NK-92 treated with Interleukin-12 subunit alpha and Interleukin-12 subunit beta, amount 100 ng/mL, for 24 hours (cell line): ENCODE results near the gene SMAD7.

Experiments used
- DNase-seq: peaks from one replicate; lab custom pipeline; 2025; lab: John Stamatoyannopoulos, UW

Gene SMAD7

DNA sequence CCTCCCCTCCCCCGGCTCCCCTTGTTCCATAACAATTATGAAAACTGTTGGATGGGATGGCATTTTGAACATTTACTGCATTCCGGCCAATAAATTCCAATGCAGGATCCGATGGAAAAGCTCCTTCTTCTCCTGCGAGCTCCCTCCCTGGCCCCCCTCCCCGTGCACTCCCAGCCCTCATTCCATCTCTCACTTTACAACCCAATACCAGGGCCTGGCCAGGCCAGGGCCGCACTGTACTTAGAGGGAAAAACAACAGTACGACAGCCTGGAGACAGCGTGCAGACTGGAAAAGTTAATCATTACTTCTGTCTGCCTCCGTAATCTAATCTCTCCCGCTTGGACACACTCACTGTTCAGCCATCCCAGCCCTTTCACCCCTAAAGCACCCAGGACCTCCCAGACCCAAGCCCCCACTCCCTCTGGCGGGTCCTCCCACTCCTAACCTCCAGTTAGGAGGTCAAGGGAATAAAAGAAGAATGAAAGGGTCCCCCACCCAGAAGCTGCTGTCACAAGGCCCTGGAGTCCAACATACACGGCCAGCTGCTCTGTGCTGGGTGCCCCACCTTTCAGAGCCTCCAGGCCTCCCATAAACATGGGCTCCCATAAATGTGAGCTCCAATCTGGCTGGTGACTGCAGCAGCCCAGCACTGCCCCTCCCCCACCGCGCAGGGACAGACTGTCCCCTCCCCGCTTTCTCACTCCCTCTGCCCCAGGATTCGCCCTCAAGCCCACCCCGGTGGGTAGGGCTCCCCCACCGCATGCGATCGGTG lies 20.6 kb downstream of the SMAD7 start:
- no peak for DNase-seq

DNA sequence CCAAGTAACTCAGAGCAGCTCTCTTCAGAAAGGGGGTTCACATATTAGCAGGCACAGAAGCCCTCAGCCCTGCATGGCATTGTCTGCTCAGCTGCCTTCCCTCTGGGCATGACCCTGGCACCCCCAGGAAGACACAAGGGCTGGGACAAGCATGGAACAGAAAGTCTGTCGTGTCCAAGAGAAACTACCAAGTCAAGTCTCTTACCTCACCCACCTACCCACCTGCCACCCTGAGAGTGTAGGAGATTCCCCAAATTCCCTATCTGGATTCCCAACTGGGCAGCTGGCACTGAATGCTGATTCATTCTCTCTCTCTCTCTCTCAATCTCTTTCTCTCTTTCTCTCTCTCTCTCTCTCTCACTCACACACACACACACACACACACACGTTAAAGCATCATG lies 21.6 kb downstream of the SMAD7 start:
- DNase-seq = no peak

DNA sequence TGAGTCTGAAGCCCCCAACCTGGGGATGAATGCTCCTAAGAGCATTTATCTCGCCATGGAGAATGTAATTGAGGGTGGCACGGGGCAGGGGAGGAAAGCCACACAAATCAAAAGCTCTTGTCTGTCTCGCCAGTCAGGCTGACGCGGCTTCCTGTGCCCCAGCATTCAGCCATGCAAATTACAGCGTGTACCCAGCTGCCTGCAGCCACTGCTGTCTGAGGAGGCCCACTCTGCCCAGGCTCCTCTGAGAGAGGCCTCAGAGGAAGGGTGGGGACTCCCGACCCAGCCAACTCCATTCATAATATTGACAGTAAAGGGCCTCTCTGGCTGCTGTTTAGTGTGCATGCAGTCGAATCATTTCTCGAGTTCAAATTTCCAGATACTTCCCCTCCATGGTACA lies 22.0 kb downstream of the SMAD7 start:
- peak; percentile 44 for DNase-seq

GRCh38 chr18:48927286-48928080 lies 23.3 kb downstream of the SMAD7 start:
- DNase-seq = no peak

DNA sequence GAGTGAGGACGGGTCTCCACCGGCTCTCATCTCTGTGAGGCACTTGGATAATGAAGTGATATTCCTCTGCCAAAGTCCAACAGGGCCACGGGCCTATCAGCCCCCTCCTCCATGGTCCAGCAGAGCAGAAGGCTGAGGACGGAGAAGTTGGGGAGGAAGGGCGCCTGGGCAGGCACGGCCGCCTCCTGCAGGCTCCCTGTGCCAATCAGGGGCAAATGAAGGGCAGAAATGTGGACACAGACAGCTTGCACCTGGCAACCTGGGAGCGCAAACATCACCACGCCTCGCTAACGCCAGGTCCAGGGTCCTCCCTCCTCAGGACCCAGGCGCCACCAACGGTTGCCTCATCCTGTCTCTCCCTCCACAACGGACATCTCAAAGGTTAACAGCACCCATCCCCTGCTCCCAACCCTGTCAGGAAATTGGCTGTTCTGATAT lies 24.3 kb downstream of the SMAD7 start:
- no peak for DNase-seq

DNA sequence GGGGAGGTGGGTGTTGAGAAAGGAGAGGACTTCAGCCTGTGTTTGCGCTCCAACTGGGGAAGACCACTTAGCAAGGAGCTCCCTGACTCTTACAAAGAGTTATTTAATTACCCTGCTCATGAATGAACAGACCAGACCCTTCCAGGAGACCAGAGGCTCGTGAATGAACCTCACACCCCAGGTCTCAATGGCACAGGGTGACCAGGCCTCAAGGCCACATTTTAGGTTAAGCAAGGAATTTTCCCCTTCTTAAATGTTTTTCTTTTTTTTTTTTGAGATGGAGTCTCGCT lies 25.3 kb downstream of the SMAD7 start:
- DNase-seq = no peak

DNA sequence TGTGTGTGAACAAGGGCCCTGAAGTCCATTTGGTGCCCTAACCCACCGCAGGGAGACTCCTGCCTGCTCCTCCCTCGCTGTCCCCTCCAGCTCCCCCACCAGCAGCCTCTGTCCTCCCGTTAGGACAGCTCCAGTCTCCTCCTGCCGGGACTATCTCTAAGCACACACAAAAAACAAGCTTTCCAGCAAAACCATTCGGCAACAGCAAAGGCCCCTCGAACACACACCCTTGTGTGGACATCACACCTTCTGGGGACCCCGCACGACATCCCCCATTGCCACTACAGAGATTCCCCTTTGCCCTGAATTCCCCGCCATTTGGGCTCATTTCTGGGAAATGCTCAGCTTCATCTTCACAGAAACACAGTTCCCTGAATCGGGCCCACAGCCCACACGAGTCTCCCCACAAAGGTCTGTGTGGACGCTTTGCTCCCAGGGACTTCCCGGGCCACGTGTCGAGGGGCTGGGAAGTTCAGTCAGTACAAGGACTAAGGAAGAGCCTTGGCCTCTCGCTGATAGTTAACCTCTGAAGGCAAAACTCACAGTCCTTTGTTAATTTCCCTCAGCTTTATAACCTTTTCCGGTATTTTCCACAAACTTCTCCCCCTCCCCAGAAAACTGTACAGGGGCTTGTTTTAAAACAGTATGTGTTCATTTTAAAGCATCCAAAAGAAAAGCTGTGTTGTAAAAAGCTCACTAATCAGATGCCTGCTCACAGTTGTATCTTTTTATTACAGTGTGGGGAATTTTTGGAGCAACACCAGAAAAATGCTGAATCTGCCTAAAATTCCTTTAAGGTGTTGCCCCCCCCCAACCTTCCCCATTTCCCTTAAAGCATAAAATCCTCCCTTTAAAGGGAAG lies 25.9 kb downstream of the SMAD7 start:
- DNase-seq = no peak

DNA sequence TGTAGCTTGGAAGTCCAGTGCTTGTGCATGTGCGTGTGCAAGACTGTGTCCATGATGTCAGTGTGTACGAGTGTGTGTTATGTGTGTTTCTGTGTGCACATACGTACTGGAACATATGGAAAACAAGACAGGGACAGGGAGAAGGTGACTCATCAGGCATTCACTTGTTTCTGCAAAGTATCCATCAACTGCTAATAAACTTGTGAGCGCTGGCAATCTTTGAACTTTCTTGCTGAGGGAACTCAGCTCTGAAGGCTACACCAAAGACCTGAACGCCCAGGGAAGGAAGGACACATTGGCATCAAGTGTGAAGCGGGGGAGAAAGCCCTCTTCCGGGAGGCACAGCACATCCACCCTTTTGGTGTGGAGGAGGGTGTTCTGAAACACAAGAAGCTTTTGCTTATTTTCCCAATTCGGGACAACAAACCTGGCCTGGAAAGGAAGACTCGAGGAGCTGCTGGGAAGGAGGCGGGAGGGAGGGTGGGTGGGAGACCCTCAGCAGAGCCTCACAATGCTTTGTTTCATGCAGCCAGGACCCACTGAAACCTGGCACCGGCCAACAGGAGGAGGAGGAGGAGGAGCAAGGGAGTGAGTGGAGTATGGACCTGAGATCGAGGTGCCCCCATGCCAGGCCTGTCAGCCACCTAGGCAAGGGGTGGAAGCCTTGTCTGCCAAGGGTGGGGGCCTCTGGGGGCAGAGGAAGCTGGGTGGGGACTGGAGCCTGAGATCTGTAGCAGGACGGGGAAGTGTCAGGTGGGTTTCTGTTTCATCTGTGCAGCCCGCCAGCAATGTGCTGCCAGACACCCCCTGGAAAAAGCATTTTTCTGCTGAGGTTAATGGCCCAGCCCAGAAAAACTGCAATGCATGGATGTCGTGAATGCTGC lies 26.8 kb downstream of the SMAD7 start:
- no peak for DNase-seq

- DNase-seq = no peak
These were observed 27.7 kb downstream of the SMAD7 start for GRCh38 chr18:48922801-48923730.

- DNase-seq = no peak
These were observed 28.5 kb downstream of the SMAD7 start for GRCh38 chr18:48922226-48922800.

DNA sequence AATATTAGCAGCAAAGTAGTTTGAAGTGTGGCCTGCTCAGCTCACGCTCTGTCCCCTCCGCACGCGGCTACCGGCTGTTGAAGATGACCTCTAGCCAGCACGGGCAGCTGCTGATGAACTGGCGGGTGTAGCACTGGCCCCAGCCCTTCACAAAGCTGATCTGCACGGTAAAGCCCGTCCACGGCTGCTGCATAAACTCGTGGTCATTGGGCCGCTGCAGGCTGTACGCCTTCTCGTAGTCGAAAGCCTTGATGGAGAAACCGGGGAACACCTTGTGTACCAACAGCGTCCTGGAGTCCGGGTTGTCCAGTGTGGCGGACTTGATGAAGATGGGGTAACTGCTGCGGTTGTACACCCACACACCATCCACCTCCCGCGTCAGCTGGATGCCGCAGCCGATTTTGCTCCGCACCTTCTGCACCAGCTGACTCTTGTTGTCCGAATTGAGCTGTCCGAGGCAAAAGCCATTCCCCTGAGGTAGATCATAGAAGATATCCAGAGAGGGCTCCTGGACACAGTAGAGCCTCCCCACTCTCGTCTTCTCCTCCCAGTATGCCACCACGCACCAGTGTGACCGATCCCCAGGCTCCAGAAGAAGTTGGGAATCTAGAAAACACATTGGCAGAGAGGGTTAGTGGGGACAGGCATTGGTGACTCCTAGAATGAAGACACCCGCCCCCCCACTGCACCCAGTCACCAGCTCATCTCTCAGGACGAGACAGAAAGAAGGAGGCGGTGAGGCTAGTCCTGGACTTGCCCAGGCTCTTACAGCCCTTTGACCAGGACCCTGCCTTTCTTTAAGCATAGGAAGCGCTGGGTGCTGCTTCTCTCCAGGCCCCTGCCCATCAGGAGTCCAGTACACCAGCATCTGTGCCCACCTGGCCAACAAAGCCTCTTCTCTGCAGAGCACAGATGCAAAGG lies 29.2 kb downstream of the SMAD7 start:
- no peak for DNase-seq

GRCh38 chr18:48920408-48921038 lies 30.2 kb downstream of the SMAD7 start:
- DNase-seq = no peak

GRCh38 chr18:48919547-48919946 lies 31.2 kb downstream of the SMAD7 start:
- DNase-seq = no peak

- no peak for DNase-seq
These were observed 31.9 kb downstream of the SMAD7 start for GRCh38 chr18:48918660-48919456.

GRCh38 chr18:48917579-48918517 lies 32.9 kb downstream of the SMAD7 start:
- DNase-seq = no peak

DNA sequence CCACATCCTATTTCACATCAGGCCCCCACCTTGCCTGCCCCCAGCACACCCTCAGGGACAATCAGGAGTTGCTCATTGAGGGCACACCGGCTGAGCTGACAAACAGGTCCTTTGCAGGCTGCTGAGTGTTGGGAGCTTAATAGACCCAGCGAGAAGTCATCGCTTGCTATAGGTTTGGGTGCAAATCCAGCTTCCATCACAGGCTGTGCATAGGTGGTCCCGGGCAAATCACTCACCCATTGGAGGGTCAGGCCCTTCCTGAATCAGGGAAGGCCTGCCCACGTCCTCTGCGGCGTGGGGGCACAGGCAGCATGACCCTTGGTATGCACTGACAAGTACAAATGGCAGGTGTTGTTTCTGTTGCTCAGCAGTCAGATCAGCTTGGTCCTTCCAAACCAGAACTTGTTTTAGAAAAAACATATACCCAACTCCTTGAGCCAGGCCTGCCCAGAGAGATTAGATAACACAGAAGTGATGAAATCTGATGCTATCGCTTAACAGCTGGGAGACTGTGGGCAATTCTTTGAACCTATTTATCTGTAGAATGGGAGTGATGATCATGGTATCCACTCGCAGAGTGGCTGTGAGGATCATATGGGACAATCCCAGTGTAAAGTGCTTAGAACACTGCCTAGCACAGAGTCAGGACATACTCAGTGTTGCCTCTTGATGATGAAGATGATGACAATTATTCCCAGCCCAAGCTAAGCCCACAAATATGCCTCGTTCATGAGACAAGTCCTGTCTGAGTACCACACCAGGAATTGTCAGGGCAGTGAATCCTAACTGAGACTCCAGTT lies 34.9 kb downstream of the SMAD7 start:
- DNase-seq = no peak
